ENCODE results near the gene FLACC1.

The FLACC1 gene

GRCh38 chr2:201276511-201276910, 80.6 kb downstream of the FLACC1 start:
- no peak overlapping the region for H3K27ac ChIP-seq (ENCODE audit: low read length)
- H3K36me3 ChIP-seq (ENCODE audit: control insufficient read depth in 2 of 2, insufficient read depth in 2 of 2, low read length in 2 of 2), result peaks cover 12 to 27% of the 10 kb centered on the region in 2 donors
- no peaks in the 10 kb centered on the region for H3K4me1 ChIP-seq (ENCODE audit: control insufficient read depth, insufficient read depth, low read length)
- H3K9ac ChIP-seq (ENCODE audit: low read length in 2 of 2), result no peak overlapping the region
- H3K9me3 ChIP-seq (ENCODE audit: control insufficient read depth in 2 of 2, low read length in 2 of 2), result no peaks in the 10 kb centered on the region
- H3K4me3 ChIP-seq (ENCODE audit: low read length in 2 of 2), result no peak overlapping the region
- H3K27me3 ChIP-seq (ENCODE audit: control insufficient read depth in 1 of 2, insufficient read depth in 2 of 2, low read length in 2 of 2), result no peaks in the 10 kb centered on the region

- peaks cover 14 to 31% of the 10 kb centered on the region in 2 donors for H3K36me3 ChIP-seq (ENCODE audit: control insufficient read depth in 2 of 2, insufficient read depth in 2 of 2, low read length in 2 of 2)
- no peaks in the 10 kb centered on the region for H3K9me3 ChIP-seq (ENCODE audit: control insufficient read depth in 2 of 2, low read length in 2 of 2)
- H3K4me3 ChIP-seq (ENCODE audit: low read length in 2 of 2), result no peak overlapping the region
- H3K27me3 ChIP-seq (ENCODE audit: control insufficient read depth in 1 of 2, insufficient read depth in 2 of 2, low read length in 2 of 2), result no peaks in the 10 kb centered on the region
- no peak overlapping the region for H3K27ac ChIP-seq (ENCODE audit: low read length)
- no peak overlapping the region for H3K9ac ChIP-seq (ENCODE audit: low read length in 2 of 2)
- no peaks in the 10 kb centered on the region for H3K4me1 ChIP-seq (ENCODE audit: control insufficient read depth, insufficient read depth, low read length)
These were observed 81.2 kb downstream of the FLACC1 start for GRCh38 chr2:201275990-201276389.

GRCh38 chr2:201275069-201275468, 82.1 kb downstream of the FLACC1 start:
- no peak overlapping the region for H3K9ac ChIP-seq (ENCODE audit: low read length in 2 of 2)
- no peak overlapping the region for H3K4me3 ChIP-seq (ENCODE audit: low read length in 2 of 2)
- H3K27me3 ChIP-seq (ENCODE audit: control insufficient read depth in 1 of 2, insufficient read depth in 2 of 2, low read length in 2 of 2), result no peaks in the 10 kb centered on the region
- H3K27ac ChIP-seq (ENCODE audit: low read length), result no peak overlapping the region
- peaks cover 14 to 31% of the 10 kb centered on the region in 2 donors for H3K36me3 ChIP-seq (ENCODE audit: control insufficient read depth in 2 of 2, insufficient read depth in 2 of 2, low read length in 2 of 2)
- no peaks in the 10 kb centered on the region for H3K9me3 ChIP-seq (ENCODE audit: control insufficient read depth in 2 of 2, low read length in 2 of 2)
- H3K4me1 ChIP-seq (ENCODE audit: control insufficient read depth, insufficient read depth, low read length), result no peaks in the 10 kb centered on the region

GRCh38 chr2:201273330-201273983, 83.7 kb downstream of the FLACC1 start:
- no peaks in the 10 kb centered on the region for H3K27me3 ChIP-seq (ENCODE audit: control insufficient read depth in 1 of 2, insufficient read depth in 2 of 2, low read length in 2 of 2)
- peaks cover 14 to 32% of the 10 kb centered on the region in 2 donors for H3K36me3 ChIP-seq (ENCODE audit: control insufficient read depth in 2 of 2, insufficient read depth in 2 of 2, low read length in 2 of 2)
- H3K27ac ChIP-seq (ENCODE audit: low read length), result no peak overlapping the region
- H3K9ac ChIP-seq (ENCODE audit: low read length in 2 of 2), result no peak overlapping the region
- no peaks in the 10 kb centered on the region for H3K4me1 ChIP-seq (ENCODE audit: control insufficient read depth, insufficient read depth, low read length)
- no peak overlapping the region for H3K4me3 ChIP-seq (ENCODE audit: low read length in 2 of 2)
- H3K9me3 ChIP-seq (ENCODE audit: control insufficient read depth in 2 of 2, low read length in 2 of 2), result no peaks in the 10 kb centered on the region

- Histone ChIP-seq H3K27ac (ENCODE audit: low read length) (no peak overlapping the region), H3K4me3 (ENCODE audit: low read length in 2 of 2) (no peak overlapping the region), H3K27me3 (ENCODE audit: control insufficient read depth in 1 of 2, insufficient read depth in 2 of 2, low read length in 2 of 2) (no peaks in the 10 kb centered on the region), H3K36me3 (ENCODE audit: control insufficient read depth in 2 of 2, insufficient read depth in 2 of 2, low read length in 2 of 2) (peaks cover 14 to 32% of the 10 kb centered on the region in 2 donors), H3K9ac (ENCODE audit: low read length in 2 of 2) (no peak overlapping the region), H3K9me3 (ENCODE audit: control insufficient read depth in 2 of 2, low read length in 2 of 2) (no peaks in the 10 kb centered on the region), H3K4me1 (ENCODE audit: control insufficient read depth, insufficient read depth, low read length) (no peaks in the 10 kb centered on the region)
These were observed 85.2 kb downstream of the FLACC1 start for GRCh38 chr2:201271917-201272316.

- Histone ChIP-seq H3K27me3 (ENCODE audit: control insufficient read depth in 1 of 2, insufficient read depth in 2 of 2, low read length in 2 of 2) (no peaks in the 10 kb centered on the region), H3K36me3 (ENCODE audit: control insufficient read depth in 2 of 2, insufficient read depth in 2 of 2, low read length in 2 of 2) (peaks cover 5 to 25% of the 10 kb centered on the region in 2 donors), H3K4me1 (ENCODE audit: control insufficient read depth, insufficient read depth, low read length) (no peaks in the 10 kb centered on the region), H3K9ac (ENCODE audit: low read length in 2 of 2) (no peak overlapping the region), H3K4me3 (ENCODE audit: low read length in 2 of 2) (no peak overlapping the region), H3K27ac (ENCODE audit: low read length) (no peak overlapping the region), H3K9me3 (ENCODE audit: control insufficient read depth in 2 of 2, low read length in 2 of 2) (no peaks in the 10 kb centered on the region)
These were observed 86.7 kb downstream of the FLACC1 start for GRCh38 chr2:201270293-201271001.

GRCh38 chr2:201269764-201270163, 87.4 kb downstream of the FLACC1 start:
- Histone ChIP-seq H3K9me3 (ENCODE audit: control insufficient read depth in 2 of 2, low read length in 2 of 2) (no peaks in the 10 kb centered on the region), H3K4me1 (ENCODE audit: control insufficient read depth, insufficient read depth, low read length) (no peaks in the 10 kb centered on the region), H3K36me3 (ENCODE audit: control insufficient read depth in 2 of 2, insufficient read depth in 2 of 2, low read length in 2 of 2) (peaks cover 5 to 22% of the 10 kb centered on the region in 2 donors), H3K9ac (ENCODE audit: low read length in 2 of 2) (no peak overlapping the region), H3K27ac (ENCODE audit: low read length) (no peak overlapping the region), H3K27me3 (ENCODE audit: control insufficient read depth in 1 of 2, insufficient read depth in 2 of 2, low read length in 2 of 2) (no peaks in the 10 kb centered on the region), H3K4me3 (ENCODE audit: low read length in 2 of 2) (no peak overlapping the region)

GRCh38 chr2:201267278-201268030, 89.7 kb downstream of the FLACC1 start:
- Histone ChIP-seq H3K9me3 (ENCODE audit: control insufficient read depth in 2 of 2, low read length in 2 of 2) (no peaks in the 10 kb centered on the region), H3K9ac (ENCODE audit: low read length in 2 of 2) (no peak overlapping the region), H3K4me3 (ENCODE audit: low read length in 2 of 2) (no peak overlapping the region), H3K4me1 (ENCODE audit: control insufficient read depth, insufficient read depth, low read length) (no peaks in the 10 kb centered on the region), H3K27me3 (ENCODE audit: control insufficient read depth in 1 of 2, insufficient read depth in 2 of 2, low read length in 2 of 2) (no peaks in the 10 kb centered on the region), H3K36me3 (ENCODE audit: control insufficient read depth in 2 of 2, insufficient read depth in 2 of 2, low read length in 2 of 2) (peaks cover 3 to 18% of the 10 kb centered on the region in 2 donors), H3K27ac (ENCODE audit: low read length) (no peak overlapping the region)

- peaks cover 2 to 17% of the 10 kb centered on the region in 2 donors for H3K36me3 ChIP-seq (ENCODE audit: control insufficient read depth in 2 of 2, insufficient read depth in 2 of 2, low read length in 2 of 2)
- no peak overlapping the region for H3K4me3 ChIP-seq (ENCODE audit: low read length in 2 of 2)
- no peaks in the 10 kb centered on the region for H3K9me3 ChIP-seq (ENCODE audit: control insufficient read depth in 2 of 2, low read length in 2 of 2)
- no peaks in the 10 kb centered on the region for H3K27me3 ChIP-seq (ENCODE audit: control insufficient read depth in 1 of 2, insufficient read depth in 2 of 2, low read length in 2 of 2)
- H3K4me1 ChIP-seq (ENCODE audit: control insufficient read depth, insufficient read depth, low read length), result no peaks in the 10 kb centered on the region
- no peak overlapping the region for H3K9ac ChIP-seq (ENCODE audit: low read length in 2 of 2)
- no peak overlapping the region for H3K27ac ChIP-seq (ENCODE audit: low read length)
These were observed 90.5 kb downstream of the FLACC1 start for GRCh38 chr2:201266629-201267028.

- Histone ChIP-seq H3K9ac (ENCODE audit: low read length in 2 of 2) (no peak overlapping the region), H3K4me3 (ENCODE audit: low read length in 2 of 2) (no peak overlapping the region), H3K9me3 (ENCODE audit: control insufficient read depth in 2 of 2, low read length in 2 of 2) (no peaks in the 10 kb centered on the region), H3K36me3 (ENCODE audit: control insufficient read depth in 2 of 2, insufficient read depth in 2 of 2, low read length in 2 of 2) (peaks cover 0 to 12% of the 10 kb centered on the region in 2 donors), H3K27me3 (ENCODE audit: control insufficient read depth in 1 of 2, insufficient read depth in 2 of 2, low read length in 2 of 2) (no peaks in the 10 kb centered on the region), H3K4me1 (ENCODE audit: control insufficient read depth, insufficient read depth, low read length) (no peaks in the 10 kb centered on the region), H3K27ac (ENCODE audit: low read length) (no peak overlapping the region)
These were observed 92.5 kb downstream of the FLACC1 start for GRCh38 chr2:201264472-201265173.
